Osteoblast (primary cell): ENCODE results near the gene UBE2Q1. TPM values are rescaled to one million over a fixed set of nuclear protein-coding genes. Genes with fewer than 3 reads are reported as not detected.
A peak's percentile ranks its signal among the peaks of the same experiment; 100 is the strongest.

Source experiments
- DNase-seq: peaks from one replicate; pipeline ENCODE4 v3.0.0; 2011; ENCODE audit warnings: low spot score, mixed read lengths; ENCODE audit not compliant: insufficient read length; ENCODE audit errors: missing footprints
- H2AFZ ChIP-seq: 2 replicates; pipeline ENCODE4 v1.6.0; 2011; ENCODE audit warnings: mild to moderate bottlenecking, low read length
- H3K27ac ChIP-seq: 2 replicates; pipeline ENCODE4 v1.5.1; 2011; ENCODE audit warnings: mild to moderate bottlenecking, low read depth, low read length, moderate library complexity
- H3K27me3 ChIP-seq: 2 replicates; pipeline ENCODE4 v1.6.0; 2012; ENCODE audit warnings: mild to moderate bottlenecking, control low read depth, inconsistent platforms, low read length, moderate library complexity; ENCODE audit not compliant: insufficient read depth
- H3K36me3 ChIP-seq: 2 replicates; pipeline ENCODE4 v1.5.1; 2011; ENCODE audit warnings: mild to moderate bottlenecking, low read length, control low read depth, moderate library complexity; ENCODE audit not compliant: insufficient read depth
- H3K4me1 ChIP-seq: 2 replicates; pipeline ENCODE4 v1.5.1; 2011; ENCODE audit warnings: mild to moderate bottlenecking, low read length, control low read depth, moderate library complexity; ENCODE audit not compliant: insufficient read depth
- H3K4me2 ChIP-seq: 2 replicates; pipeline ENCODE4 v1.6.0; 2011; ENCODE audit warnings: mild to moderate bottlenecking, low read length; ENCODE audit not compliant: insufficient read depth
- H3K4me3 ChIP-seq: fragments of 200-600 bp; sonication (generic); 3 replicates; pipeline ENCODE4 v1.5.1; 2012; ENCODE audit warnings: mild to moderate bottlenecking, low read length, inconsistent platforms; ENCODE audit not compliant: insufficient read depth
- H3K79me2 ChIP-seq: 2 replicates; pipeline ENCODE4 v1.6.0; 2012; ENCODE audit warnings: mild to moderate bottlenecking, low read length, control low read depth, inconsistent platforms; ENCODE audit not compliant: insufficient read depth
- H3K9me3 ChIP-seq: 2 replicates; pipeline ENCODE4 v1.5.1; 2011; ENCODE audit warnings: low read depth, low read length, control low read depth
- H4K20me1 ChIP-seq: 2 replicates; pipeline ENCODE4 v1.6.0; 2012; ENCODE audit warnings: mild to moderate bottlenecking, low read length, control low read depth; ENCODE audit not compliant: insufficient read depth
- total RNA-seq: library from RNA; depleted of rRNA; stranded (reverse); fragments of >200 nt; gene quantifications from 2 replicates; pipeline ENCODE4 v1.2.3, GENCODE V29; 2012
- TF ChIP-seq, protein P1 (sequence below): IDR thresholded peaks from 2 replicates; pipeline ENCODE4 v1.5.1; 2011; ENCODE audit warnings: mild to moderate bottlenecking, low read depth, low read length, moderate library complexity; ENCODE audit errors: extremely low read depth

UBE2Q1 gene
- total RNA-seq, 1 donor: 27.9 TPM

DNA sequence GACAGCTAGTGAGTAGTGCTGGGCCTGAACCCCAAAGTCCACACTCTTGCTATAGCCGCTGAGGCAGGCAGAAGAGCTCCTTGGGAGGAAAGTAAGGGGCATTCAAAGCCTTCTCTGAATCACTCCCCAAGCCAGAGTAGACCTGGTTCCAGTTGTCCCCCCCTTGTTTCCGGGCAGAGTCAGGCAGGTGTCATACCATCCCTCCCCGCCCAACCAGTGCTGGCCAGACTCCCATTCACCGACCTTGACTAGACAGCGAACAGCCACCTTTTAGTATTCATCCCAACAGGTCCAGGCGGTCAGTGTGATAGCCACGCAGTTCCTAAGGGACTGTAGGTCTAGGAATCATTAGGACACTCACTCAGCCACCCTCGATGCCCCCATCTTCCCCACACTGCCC is 20.9 kb upstream of the UBE2Q1 start:
- no peak overlapping the region for H3K4me2 ChIP-seq
- H4K20me1 ChIP-seq: peaks cover 12% of the 10 kb centered on the region
- peaks cover 57% of the 10 kb centered on the region for H3K36me3 ChIP-seq
- no peaks in the 10 kb centered on the region for H3K4me1 ChIP-seq
- H3K79me2 ChIP-seq: no peaks in the 10 kb centered on the region
- no peaks in the 10 kb centered on the region for H3K27me3 ChIP-seq
- H2AFZ ChIP-seq: no peak overlapping the region
- TF ChIP-seq, protein P1, sequence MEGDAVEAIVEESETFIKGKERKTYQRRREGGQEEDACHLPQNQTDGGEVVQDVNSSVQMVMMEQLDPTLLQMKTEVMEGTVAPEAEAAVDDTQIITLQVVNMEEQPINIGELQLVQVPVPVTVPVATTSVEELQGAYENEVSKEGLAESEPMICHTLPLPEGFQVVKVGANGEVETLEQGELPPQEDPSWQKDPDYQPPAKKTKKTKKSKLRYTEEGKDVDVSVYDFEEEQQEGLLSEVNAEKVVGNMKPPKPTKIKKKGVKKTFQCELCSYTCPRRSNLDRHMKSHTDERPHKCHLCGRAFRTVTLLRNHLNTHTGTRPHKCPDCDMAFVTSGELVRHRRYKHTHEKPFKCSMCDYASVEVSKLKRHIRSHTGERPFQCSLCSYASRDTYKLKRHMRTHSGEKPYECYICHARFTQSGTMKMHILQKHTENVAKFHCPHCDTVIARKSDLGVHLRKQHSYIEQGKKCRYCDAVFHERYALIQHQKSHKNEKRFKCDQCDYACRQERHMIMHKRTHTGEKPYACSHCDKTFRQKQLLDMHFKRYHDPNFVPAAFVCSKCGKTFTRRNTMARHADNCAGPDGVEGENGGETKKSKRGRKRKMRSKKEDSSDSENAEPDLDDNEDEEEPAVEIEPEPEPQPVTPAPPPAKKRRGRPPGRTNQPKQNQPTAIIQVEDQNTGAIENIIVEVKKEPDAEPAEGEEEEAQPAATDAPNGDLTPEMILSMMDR: no peak
- H3K4me3 ChIP-seq: no peak overlapping the region
- no peak overlapping the region for H3K27ac ChIP-seq
- no peak for DNase-seq
- no peaks in the 10 kb centered on the region for H3K9me3 ChIP-seq

DNA sequence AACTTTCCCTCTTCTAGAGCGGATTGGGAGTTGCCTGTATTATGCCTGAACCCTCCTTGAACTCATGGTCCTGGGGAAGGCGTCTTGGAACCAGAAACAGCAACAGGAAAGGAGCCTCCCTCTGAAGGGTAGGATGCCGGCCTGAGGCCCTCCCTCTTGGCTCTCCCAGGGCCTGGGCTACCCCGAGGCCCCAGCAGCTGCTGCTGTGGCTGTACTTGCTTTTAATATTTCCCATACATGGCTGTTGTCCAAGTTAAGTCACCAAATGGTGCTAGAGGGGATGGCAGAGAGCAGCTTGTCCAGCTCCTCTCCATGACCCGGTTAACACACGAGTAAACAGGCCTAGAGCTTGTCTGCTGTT is 19.6 kb upstream of the UBE2Q1 start:
- DNase-seq: no peak
- no peak overlapping the region for H3K27ac ChIP-seq
- H3K9me3 ChIP-seq: no peaks in the 10 kb centered on the region

DNA sequence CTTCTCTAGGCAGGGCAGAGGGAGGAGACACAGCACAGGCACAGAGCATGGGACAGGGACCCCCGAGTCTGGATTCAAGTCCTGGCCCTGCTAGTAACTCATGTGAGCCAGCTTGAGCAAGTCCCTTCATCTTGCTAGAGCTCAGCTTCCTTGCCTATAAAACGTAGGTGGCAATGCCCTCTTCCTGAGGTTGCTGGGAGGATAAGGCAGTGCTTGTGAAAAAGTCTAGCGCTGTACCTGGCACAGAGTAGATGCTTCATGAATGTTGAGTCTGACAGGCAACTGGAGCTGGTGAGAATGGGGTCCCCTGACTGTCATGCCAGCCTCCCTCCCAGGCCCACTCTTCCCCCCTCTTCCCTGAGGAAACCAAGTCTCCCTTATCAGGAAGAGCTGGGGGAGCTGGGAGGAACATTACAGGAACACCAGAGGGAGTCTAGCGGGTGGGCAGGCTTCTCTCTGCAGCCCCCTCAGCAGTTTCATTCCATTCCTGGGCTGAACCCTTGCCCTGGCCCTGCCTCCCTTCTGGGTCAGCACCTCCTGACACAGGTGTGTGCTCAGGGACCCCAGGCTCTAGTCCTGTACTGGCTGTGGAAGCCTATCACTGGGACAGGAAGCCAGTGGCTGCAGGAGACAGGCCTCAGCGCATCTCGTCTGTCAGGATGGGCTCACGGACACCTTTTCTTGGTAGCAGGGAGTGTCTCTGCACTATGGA is 19.0 kb upstream of the UBE2Q1 start:
- Histone ChIP-seq H3K4me3 (no peak overlapping the region), H4K20me1 (peaks cover 10% of the 10 kb centered on the region), H3K27ac (no peak overlapping the region), H3K27me3 (no peaks in the 10 kb centered on the region), H2AFZ (no peak overlapping the region), H3K4me2 (no peak overlapping the region), H3K9me3 (no peaks in the 10 kb centered on the region), H3K4me1 (no peaks in the 10 kb centered on the region), H3K79me2 (no peaks in the 10 kb centered on the region), H3K36me3 (peaks cover 40% of the 10 kb centered on the region)
- peak; percentile 27 for DNase-seq
- TF ChIP-seq, protein P1: no peak

More for the DNA sequence above, 19.6 kb upstream of the UBE2Q1 start:
- Histone ChIP-seq H3K79me2 (no peaks in the 10 kb centered on the region), H2AFZ (no peak overlapping the region), H3K27me3 (no peaks in the 10 kb centered on the region), H3K4me1 (no peaks in the 10 kb centered on the region), H3K36me3 (peaks cover 45% of the 10 kb centered on the region), H3K4me3 (no peak overlapping the region), H3K4me2 (no peak overlapping the region), H4K20me1 (peaks cover 12% of the 10 kb centered on the region)
- TF ChIP-seq, protein P1: no peak

DNA sequence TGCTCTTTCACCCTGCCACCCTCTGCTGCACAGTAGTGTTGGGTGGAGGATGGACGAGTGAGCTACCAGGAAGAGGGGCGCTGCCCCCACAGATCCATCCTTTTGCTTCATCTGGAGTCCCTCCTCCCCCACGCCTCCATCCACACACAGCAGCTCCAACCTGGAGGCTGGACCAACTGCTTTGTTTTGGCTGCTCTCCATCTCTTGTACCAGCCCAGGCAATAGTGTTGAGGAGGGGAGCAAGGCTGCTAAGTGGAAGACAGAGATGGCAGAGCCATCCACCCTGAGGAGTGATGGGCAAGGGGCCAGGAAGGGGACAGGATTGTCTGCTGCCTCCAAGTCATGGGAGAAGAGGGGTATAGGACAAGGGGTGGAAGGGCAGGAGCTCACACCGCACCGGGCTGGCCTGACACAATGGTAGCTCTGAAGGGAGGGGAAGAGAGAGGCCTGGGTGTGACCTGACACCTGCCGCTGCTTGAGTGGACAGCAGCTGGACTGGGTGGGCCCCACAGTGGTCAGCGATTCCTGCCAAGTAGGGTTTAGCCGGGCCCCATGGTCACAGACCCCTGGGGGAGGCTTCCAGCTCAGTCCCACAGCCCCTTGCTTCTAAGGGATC is 17.6 kb upstream of the UBE2Q1 start:
- Histone ChIP-seq H2AFZ (no peak overlapping the region), H3K4me2 (no peak overlapping the region), H3K27ac (no peak overlapping the region), H3K9me3 (no peaks in the 10 kb centered on the region), H3K36me3 (peaks cover 28% of the 10 kb centered on the region), H3K79me2 (no peaks in the 10 kb centered on the region), H3K4me3 (no peak overlapping the region), H4K20me1 (peaks cover 8% of the 10 kb centered on the region), H3K4me1 (no peaks in the 10 kb centered on the region), H3K27me3 (no peaks in the 10 kb centered on the region)
- TF ChIP-seq, protein P1: no peak
- no peak for DNase-seq
